GM18868 (cell line): ENCODE measurements around the gene QRICH1.

ENCODE experiments used
- ATAC-seq: cut with Tn5 transposase; IDR thresholded peaks from one replicate; pipeline ENCODE4 v1.9.1; 2021; ENCODE audit warnings: mild to moderate bottlenecking, moderate library complexity; ENCODE audit not compliant: unreplicated experiment

The QRICH1 gene

DNA sequence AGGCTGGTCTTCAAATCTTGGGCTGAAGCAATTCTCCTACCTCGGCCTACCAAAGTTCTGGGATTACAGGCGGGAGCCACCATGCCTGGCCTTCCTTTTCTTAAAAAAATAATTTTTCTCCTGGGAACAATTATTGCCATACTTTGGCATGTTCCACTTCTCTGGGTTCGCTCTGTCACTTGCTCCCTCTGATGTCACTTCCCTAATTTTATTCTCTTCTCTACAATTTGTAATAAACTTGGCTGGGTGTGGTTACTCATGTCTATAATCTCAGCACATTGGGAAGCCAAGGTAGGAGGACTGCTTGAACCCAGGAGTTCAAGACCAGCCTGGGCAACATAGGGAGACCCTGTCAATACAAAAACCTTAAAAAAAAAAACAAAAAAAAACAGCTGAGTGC is 58.6 kb downstream of the QRICH1 start:
- no peak for ATAC-seq

DNA sequence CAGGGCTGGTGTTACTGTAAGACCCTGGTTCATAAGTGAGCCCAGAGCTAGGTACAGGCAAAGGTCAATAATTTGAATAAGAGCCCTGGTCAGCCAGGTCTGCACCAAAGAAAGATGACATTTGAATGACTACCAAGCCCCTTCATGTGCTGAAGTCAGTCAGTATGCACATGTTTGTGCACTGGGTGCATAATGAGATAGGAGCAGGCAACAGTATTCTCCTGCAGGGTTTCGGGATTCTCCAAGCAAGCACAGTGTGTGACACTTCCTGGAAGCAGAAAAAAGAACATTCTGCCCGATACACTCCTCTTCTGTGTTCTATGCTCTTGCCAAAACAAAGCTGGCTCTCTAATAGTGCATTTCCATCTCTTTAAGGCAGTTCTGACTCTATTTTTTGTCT is 59.2 kb downstream of the QRICH1 start:
- no peak for ATAC-seq

DNA sequence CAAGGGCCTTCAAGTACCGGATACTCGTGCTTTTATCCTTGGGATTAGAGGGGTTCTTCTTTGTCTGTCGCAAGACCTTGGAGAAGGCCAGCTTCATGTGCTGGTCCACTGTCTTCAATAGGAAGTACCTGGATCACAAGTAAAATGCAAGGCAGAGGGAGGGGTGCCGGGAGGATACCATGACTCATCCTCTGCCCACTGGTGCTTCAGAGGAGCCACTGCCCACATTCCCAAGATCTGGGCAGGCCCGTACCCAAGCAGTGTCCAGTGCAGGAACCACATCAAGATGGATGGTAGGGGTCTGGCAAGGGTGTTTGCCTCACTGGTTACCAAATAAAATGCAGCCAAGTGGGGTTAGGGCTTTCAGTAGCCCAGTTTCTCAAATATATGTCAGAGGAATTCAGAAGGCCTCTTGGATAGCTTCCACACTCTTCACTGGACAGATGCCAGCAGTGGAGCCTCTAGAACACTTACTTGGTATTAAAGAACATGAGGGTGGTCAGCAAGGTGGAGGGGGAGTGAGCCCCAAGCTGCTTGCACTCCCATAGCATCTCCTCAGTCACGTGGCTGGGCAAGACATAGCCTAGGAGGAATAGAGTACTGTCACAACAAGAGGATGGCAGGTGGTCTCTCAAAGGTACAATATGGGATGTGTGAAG is 61.1 kb downstream of the QRICH1 start:
- ATAC-seq = no peak

DNA sequence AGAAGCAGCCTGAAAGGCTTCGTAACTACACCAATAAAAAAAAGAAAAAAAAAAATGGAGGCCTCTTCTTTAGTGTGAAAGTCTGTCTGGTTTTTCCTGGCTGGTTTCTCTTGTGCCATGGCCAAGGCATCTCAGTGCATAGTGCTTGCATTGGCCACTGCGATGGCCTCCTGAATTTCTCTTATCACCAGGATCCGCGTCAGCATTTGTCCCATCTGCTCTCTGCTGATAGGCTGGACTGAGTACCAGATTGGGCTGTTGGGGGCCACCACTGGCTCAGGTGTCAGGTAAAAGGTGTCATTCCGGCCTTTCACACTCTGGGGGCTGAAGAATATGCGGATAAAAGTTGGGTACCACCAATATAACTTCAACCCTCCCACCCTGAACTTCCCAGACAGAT is 63.5 kb downstream of the QRICH1 start:
- ATAC-seq = no peak

DNA sequence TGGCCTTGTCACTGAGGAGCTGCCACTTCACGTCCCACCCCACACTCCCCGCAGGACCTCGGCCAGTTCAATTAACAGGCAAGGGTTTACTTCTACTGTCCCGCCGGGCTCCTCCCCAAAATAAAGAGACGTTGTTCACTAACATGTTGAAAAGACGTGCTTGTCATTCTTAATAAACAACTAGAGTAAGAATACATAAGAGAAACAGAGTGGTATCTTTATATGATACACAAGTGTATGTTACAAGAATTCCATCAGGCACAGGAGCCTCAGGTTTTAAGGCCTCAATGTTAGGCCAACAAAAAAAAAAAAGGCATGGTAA is 64.3 kb downstream of the QRICH1 start:
- no peak for ATAC-seq

DNA sequence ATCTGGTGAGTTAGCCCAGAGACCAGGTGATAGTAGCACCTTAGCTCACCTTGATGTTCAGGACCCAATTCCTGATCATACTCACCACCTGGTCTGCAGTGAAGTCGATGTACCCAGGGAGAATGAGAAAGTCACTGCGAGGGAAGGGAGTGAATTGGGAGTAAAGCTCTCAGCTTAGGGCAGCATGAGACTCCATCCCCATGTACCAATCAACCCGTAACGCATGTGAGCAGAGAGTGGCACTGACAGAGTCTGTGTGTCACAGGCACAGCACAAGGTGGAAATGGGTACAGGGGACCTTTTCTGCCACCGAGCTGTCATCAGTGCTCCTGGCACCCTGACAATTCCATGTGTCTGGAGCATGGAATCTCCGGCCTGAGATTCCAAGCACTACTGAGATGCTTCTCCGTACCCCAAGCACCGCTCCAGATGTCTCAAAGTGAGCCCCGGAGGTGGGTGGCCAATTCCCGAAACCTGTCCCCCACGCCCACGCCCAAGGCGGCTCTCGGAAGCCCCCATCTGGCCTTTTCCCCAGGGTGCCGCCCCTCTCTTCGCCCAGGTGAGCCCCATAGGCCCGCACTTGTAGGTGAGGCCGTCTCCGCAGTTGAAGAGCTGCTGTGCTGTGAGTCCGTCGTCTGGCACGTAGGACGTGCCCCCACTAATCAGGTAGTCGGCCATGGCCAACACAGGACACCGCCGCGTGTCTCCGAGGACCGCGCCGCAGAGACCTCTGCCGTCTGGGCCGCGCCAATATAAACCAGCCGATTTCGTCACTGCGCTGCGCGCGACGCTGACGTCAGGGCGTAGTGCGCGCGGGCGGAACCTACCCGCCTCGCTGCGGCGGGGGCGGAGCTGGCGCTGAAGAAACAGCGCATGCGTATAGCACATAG is 65.0 kb downstream of the QRICH1 start, which contains the start of gene IMPDH2:
TSS of gene IMPDH2 (minus strand) at position 726 of the 890 bp plus-strand sequence. CDS start at position 678, 48 bp downstream.
- peak; percentile 78 for ATAC-seq

DNA sequence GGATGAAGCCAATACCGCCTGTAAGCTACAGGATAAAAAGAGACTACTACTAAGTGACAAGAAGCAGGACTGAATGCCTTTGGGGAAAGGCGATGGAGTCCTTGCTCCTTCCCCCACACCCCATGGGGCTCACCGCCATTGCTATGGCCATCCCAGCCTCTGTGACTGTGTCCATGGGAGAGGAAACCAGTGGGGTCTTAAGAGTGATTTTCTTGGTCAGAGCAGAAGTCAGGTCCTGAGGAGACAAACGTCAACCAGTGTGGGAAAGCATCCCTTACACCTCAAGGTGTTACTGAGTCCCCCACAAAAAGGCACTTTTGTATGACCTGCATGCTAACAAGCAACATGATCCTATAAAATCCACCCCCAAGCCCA is 65.6 kb downstream of the QRICH1 start:
- ATAC-seq = no peak

DNA sequence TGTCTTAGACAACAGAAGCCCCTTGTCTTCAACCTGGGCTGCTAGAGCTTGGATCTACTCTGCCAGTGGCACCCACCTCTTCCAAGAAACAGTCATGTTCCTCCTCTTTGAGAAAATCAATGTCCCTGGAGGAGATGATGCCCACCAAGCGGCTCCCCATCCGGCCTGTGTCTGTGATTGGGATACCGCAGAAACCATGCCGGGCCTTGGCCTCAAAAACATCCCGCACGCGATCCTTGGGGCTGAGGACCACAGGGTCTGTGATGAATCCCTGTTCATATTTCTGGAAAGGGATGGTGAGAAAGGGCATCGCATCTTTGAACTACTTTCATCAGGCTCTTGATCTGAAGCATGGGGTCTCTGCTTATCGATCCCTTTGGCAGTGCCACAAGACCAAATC is 66.2 kb downstream of the QRICH1 start:
- no peak for ATAC-seq

DNA sequence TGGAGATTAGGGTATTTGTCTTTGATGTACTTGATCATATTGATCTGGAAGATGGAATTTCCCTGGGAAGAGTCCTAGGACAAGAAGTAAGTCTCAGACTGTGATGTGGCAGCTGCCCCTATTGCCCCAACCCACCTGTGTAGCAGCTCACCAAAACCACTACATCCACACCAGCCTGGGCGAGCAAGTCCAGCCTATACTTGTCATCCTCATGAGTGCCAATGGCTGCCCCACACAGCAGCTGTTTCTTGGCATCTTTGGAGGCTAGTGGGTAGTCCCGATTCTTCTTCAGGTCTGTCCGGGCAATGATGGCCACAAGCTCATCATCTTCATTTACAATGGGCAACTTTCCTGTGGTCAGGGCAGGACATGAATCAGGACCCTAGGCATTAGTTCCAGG is 67.3 kb downstream of the QRICH1 start:
- no peak for ATAC-seq

DNA sequence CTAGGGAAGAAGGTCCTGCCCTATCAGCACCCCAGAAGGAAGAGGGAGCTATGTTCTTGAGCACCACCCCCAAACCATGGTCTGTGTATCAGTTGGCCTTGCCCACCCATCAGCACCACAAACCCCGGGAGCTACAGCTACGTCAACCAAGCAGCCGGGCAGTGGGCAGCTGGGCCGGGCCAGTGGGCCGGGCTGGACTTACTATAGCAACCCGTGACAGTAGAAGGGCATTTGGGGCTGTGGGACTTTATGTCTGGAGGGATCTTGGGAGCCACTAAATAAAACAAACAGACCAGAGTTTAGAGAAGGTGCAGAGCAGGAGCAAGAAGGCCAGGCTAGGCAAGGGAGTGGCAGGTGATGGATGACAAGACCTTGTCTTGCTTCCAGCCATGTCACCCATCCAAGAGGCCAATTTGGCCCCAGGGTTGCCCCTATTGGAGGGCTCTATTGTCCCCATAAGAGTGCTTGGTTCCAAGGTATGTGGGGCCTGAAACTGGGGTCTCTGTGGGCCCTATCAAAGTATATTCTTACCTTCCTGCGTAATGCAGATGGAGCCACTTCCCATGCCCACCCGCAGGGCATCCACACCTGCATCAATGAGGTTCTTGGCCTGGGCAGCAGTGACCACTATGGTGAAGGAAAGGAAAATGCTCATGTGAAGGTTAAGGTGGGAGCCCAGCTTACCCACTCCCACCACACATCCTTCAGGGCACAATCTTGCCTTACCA is 67.9 kb downstream of the QRICH1 start:
- no peak for ATAC-seq

DNA sequence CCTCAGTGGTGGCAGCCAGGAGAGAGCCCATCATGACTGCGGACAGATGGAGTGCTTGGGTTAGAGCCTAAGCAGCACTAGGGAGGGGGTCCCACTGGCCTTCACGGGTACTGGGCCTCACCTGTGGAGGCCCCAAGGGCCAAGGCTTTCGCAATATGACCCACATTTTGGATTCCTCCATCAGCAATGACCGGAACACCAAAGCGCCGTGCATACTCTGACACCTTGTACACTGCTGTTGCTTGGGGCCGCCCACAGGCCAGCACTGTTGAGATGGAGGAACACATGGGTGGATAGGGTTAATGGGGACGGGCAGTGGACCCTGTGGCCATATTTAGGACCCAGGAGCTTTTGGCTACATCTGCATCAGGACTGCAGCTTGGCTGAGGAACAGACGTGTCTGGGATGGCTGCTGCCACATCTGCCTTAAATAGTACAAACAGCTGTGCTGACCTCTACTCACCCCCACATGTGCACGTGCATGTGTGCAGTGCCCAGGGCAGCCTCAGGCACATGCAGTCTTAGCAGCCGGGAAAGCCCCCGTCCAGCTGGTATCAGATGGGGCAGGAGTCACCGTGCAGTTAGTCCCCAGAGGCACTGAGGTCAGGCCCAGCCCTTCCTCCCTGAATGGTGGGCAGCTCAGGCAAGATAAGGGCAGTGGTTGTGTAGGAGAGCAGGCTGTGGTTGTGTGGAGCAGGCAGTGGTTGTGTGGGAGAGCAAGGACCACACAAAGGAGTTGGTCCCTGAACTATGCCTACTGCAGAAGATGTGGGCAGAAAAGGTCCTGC is 68.7 kb downstream of the QRICH1 start:
- ATAC-seq = no peak

DNA sequence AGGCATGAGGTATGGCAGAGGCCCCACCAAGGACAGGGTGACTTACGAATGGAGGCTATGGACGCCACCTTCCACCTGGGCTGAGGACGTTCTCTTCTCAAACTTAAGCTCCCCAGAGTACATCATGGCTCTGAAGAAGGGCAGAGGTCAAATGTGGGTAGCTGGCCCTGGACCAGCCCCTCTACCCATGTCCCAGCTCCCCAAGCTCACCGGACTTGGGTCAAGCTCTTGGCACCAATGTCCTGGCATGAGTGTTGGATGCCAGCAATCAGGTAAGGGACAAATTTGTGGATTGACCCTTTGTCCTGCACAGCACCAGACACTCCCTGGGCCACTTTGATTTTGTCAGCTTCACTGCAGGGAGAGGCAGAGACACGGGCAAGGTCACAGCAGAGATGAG is 69.4 kb downstream of the QRICH1 start:
- ATAC-seq = no peak

DNA sequence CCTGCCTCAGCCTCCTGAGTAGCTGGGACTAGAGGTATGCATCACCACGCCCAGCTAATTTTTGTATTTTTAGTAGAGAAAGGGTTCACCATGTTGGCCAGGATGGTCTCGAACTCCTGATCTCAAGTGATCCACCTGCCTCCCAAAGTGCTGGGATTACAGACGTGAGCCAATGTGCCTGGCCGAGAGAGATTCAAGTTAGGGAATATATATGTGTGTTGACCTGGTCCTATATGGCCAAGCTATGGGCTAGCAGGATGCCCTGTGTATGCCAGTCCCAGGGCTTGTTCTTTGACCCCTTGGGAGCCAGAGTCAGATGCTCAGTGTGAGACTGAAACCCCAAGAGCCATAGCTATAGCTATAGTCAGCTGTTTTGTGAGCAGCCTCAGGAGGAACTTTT is 70.1 kb downstream of the QRICH1 start:
- no peak for ATAC-seq

DNA sequence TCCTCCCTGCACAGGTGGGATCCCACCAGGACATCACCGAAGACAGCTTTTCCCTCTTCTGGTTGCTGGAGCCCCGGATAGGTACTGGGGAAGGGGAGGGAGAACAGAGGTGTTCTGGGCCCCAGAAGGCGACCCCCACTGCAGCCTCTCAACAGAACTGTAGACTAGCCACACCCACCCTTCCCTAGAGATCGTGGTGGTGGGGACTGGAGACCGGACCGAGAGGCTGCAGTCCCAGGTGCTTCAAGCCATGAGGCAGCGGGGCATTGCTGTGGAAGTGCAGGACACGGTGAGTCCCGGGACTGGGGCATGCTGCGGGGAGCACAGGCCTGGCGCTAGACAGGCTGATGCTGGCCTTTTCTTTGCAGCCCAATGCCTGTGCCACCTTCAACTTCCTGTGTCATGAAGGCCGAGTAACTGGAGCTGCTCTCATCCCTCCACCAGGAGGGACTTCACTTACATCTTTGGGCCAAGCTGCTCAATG is 71.1 kb downstream of the QRICH1 start:
- no peak for ATAC-seq

DNA sequence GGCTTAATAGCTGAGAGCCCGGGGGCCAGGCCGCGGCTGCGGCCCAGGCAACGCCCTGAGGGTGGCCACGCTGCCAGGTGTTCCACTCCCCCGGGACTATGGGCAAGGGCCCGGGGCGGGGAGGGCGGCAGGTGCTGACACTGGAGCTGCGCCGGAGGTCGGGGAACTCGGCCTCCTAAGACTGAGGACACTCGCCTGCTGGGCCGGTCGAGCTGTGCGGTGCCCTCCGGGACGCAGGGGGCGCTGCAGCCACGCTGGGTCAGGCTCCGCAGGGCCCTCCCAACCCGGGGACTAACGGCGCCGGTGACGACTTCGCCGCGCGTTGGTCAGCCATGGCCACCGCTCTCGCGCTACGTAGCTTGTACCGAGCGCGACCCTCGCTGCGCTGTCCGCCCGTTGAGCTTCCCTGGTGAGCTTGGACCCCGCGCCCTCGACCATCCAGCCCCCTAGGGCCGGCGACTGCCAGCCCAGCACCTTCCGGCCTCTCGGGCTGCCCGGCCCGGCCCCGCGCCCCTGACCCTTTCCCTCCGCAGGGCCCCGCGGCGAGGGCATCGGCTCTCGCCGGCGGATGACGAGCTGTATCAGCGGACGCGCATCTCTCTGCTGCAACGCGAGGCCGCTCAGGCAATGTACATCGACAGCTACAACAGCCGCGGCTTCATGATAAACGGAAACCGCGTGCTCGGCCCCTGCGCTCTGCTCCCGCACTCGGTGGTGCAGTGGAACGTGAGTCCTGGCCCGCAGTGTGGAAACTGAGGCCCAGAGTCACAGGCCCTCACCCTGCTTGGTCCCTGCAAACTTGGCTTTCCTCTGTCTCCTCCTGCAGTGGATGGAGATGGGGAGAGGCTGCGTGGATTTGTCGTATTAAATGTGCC is 71.8 kb downstream of the QRICH1 start, which contains the start of gene NDUFAF3:
TSS of gene NDUFAF3 (plus strand) at position 309 of the 875 bp plus-strand sequence. CDS start at position 333, 24 bp downstream.
- ATAC-seq = peak; percentile 63

DNA sequence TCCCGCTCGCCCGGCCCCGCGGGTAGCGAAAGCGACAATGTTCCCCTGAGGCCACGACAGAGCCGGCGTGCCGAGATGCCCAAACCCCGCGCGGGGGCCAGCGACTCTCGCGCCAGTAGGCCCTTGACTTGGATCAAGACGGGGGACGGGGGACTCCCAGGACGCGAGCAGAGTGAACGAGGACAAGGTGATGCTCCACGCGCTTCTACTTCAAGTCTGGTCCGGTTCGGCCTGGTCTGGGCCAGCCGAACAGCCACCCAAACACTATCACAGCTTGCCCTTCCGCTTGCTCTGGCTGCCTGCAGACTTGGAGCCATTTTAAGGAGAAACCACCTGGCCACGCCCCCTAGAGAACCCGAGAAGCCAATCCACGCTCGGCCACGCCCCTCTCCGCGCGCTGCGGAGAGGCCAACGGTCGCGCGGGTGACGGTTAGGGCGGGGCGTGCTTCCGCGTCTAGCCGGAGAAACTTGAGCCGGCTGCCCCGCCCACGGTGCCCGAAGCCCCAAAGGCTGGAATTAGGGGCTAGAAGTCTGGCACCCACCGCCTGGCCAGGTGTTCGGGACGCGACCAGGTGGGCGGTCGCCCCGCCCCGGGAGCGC is 72.6 kb downstream of the QRICH1 start:
- ATAC-seq = peak; percentile 54

DNA sequence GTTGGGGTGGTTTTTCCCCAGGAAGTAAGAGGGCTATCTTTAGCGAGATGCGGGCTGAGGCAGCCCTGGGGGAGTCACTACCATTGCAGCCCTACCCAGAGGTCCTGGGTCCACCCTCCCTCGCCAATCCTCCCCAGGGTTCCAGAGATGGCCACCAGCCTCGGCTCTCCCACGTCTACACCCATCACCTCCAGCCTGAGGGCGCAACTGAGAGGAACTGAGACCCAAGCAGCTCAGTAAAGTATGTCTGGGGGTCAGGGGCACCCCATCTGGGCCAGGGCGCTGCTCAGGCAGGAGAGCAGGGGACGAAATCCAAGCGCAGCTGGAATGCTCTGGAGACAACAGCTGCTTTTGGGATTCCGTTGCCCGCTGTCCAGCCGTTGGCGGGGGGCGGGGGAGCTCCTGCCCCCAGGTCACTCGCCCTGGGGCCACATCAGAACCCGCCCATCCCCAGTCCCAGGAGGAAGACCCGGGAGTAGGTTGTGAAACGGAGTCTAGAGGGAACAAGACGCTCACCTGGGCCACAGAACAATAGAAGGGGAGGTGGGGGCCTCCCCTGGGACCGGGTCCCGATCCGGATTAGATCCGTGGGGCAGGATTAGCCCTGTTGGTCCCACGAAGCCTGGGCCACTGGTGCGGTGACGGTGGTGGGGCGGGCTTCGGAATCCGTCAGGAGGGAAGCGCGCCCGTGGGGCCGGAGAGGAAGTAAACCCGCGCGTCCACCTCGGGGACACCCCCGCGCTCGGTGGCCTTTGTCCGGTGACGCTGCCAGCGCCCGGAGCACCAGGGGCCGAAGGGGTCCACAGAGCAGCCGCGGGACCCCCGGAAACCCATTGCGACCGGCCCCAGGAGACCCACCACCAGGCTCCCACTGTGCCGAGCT is 73.3 kb downstream of the QRICH1 start:
- no peak for ATAC-seq

DNA sequence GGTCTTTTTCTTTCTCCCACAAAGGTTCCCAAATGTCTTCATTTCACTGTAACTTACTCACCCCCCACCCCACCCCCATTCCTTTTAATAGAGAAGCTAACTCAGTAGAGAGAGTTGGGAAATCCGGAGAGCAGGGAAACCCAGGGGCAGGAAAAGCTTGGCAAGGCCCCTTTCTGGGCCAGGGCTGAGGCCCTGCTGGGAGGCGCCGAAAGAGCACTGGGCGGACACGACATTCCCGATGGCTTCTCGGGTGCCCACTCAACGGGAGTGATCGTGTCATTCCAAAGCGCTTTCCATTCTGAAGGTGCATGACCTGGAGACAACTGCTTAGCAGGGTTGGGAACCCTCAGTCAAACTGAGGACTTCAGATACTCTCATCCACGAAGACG is 73.9 kb downstream of the QRICH1 start:
- ATAC-seq = no peak

DNA sequence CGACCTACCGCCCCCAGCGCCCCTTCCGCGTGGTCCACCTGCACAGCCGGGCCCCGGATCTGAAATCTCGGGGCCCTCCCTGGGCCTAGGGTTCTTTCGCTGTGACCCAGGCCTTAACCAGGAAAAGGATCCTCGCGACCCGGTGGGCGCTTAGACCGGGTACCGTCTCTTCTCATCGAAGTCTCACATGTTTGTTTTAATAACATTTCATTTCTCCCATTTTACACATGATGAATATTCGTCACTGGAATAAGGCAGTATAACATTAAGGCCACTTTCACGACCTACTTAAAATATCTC is 75.2 kb downstream of the QRICH1 start:
- no peak for ATAC-seq
